H1 (cell line): ENCODE measurements around the gene OSBPL3. TPM values are rescaled to one million over a fixed set of nuclear protein-coding genes. Genes with fewer than 3 reads are reported as not detected.

Experiments used
- CTCF ChIA-PET: fragments of 300-600 bp; sonication (Branson Sonifier 250); formaldehyde crosslinking; loops from one replicate; lab custom pipeline; 2021; ENCODE audit not compliant: partially characterized antibody; lab: Charles Lee
- POLR2A ChIA-PET: fragments of 300-600 bp; sonication (Branson Sonifier 250); formaldehyde crosslinking; loops from one replicate; lab custom pipeline; 2021; ENCODE audit warnings: inconsistent platforms; ENCODE audit not compliant: partially characterized antibody; lab: Charles Lee
- DNase-seq, 2 experiments: peaks; one replicate each; pipeline versions ENCODE4 v3.0.0 to v3.0.0-alpha.2; 2010 to 2022; ENCODE audit warnings: low spot score in 2 of 2, low read depth in 1 of 2, mixed read lengths in 1 of 2
- FAIRE-seq: peaks from 2 replicates; lab custom pipeline; 2011; peaks lifted over from hg19 to GRCh38; lab: Jason Lieb, UNC
- H2AFZ ChIP-seq: 2 replicates; pipeline ENCODE4 v1.8.1; 2012; ENCODE audit warnings: low read length, inconsistent platforms
- H2AK5ac ChIP-seq: 2 replicates; pipeline ENCODE4 v1.6.1; 2013; ENCODE audit warnings: low read depth, low read length
- H2BK120ac ChIP-seq: replicated peaks from 2 replicates; pipeline ENCODE3; 2013; ENCODE audit warnings: low read depth, low read length, inconsistent platforms
- H2BK12ac ChIP-seq: 2 replicates; pipeline ENCODE4 v1.6.1; 2013; ENCODE audit warnings: low read depth, low read length
- H2BK15ac ChIP-seq: 2 replicates; pipeline ENCODE4 v1.6.1; 2013; ENCODE audit warnings: low read length
- H2BK20ac ChIP-seq: 2 replicates; pipeline ENCODE4 v1.6.1; 2013; ENCODE audit warnings: low read length
- H2BK5ac ChIP-seq: 2 replicates; pipeline ENCODE4 v1.6.1; 2013; ENCODE audit warnings: low read depth, low read length
- H3K14ac ChIP-seq: 2 replicates; pipeline ENCODE4 v1.6.1; 2013; ENCODE audit warnings: inconsistent platforms; ENCODE audit not compliant: insufficient read length
- H3K18ac ChIP-seq: 2 replicates; pipeline ENCODE4 v1.6.1; 2013; ENCODE audit warnings: low read length; ENCODE audit errors: extremely low read depth
- H3K23ac ChIP-seq: 2 replicates; pipeline ENCODE4 v1.6.1; 2013; ENCODE audit warnings: inconsistent platforms; ENCODE audit not compliant: insufficient read length
- H3K23me2 ChIP-seq: 2 replicates; pipeline ENCODE4 v1.6.1; 2013; ENCODE audit warnings: low read depth, low read length
- H3K27ac ChIP-seq: 2 replicates; pipeline ENCODE4 v1.6.1; 2011; ENCODE audit warnings: low read depth, low read length, inconsistent platforms
- H3K27me3 ChIP-seq, 4 experiments: replicated peaks in 1 of 4; 1 replicate in 1 of 4; 2 replicates in 3 of 4; pipeline versions ENCODE4 v1.6.1 to v1.8.1; 2011 to 2013; ENCODE audit warnings: low read length in 3 of 4, mild to moderate bottlenecking in 3 of 4, inconsistent platforms in 2 of 4, mixed read lengths in 2 of 4, moderate library complexity in 1 of 4; ENCODE audit not compliant: control insufficient read depth in 3 of 4, insufficient read depth in 3 of 4; ENCODE audit errors: extremely low read depth in 1 of 4
- H3K36me3 ChIP-seq, 4 experiments: 2 replicates each; pipeline versions ENCODE4 v1.6.1 to v1.8.1; 2011 to 2013; ENCODE audit warnings: mild to moderate bottlenecking in 4 of 4, low read length in 3 of 4, moderate library complexity in 2 of 4, control low read depth in 1 of 4, inconsistent platforms in 1 of 4; ENCODE audit not compliant: insufficient read depth in 4 of 4, control insufficient read depth in 2 of 4
- H3K4ac ChIP-seq: replicated peaks from 2 replicates; pipeline ENCODE3; 2013; ENCODE audit warnings: low read length, low read depth, mixed read lengths, inconsistent platforms; ENCODE audit not compliant: insufficient read length
- H3K4me1 ChIP-seq, 4 experiments: replicated peaks in 1 of 4; 1 replicate in 1 of 4; 2 replicates in 3 of 4; pipeline versions ENCODE4 v1.6.1 to v1.8.1; 2011 to 2013; ENCODE audit warnings: low read length in 3 of 4, inconsistent platforms in 2 of 4, mixed read lengths in 1 of 4; ENCODE audit not compliant: insufficient read depth in 4 of 4, control insufficient read depth in 3 of 4
- H3K4me2 ChIP-seq, 2 experiments: 2 replicates each; pipeline versions ENCODE4 v1.6.1 to v1.8.1; 2011 to 2013; ENCODE audit warnings: low read depth in 2 of 2, low read length in 2 of 2, control low read depth in 1 of 2, inconsistent platforms in 1 of 2, mild to moderate bottlenecking in 1 of 2; ENCODE audit not compliant: insufficient read depth in 1 of 2
- H3K4me3 ChIP-seq, 4 experiments: fragments of 200-600, 300-600 bp in 1 of 4; sonication (generic), shearing (Covaris generic), sonication (Bioruptor Twin) in 1 of 4; 2 replicates each; pipeline versions ENCODE4 v1.5.1 to v1.8.1; 2011 to 2016; ENCODE audit warnings: low read length in 4 of 4, low read depth in 3 of 4, control low read depth in 2 of 4, inconsistent platforms in 2 of 4, mild to moderate bottlenecking in 2 of 4, mixed read lengths in 1 of 4, moderate library complexity in 1 of 4; ENCODE audit not compliant: insufficient read depth in 2 of 4; ENCODE audit errors: extremely low read depth in 1 of 4
- H3K56ac ChIP-seq: replicated peaks from 2 replicates; pipeline ENCODE3; 2013; ENCODE audit warnings: low read depth, mild to moderate bottlenecking, mixed read lengths, low read length, inconsistent platforms; ENCODE audit not compliant: insufficient read length
- H3K79me1 ChIP-seq: 2 replicates; pipeline ENCODE4 v1.6.1; 2013; ENCODE audit warnings: low read depth, low read length, control low read depth
- H3K79me2 ChIP-seq, 2 experiments: 2 replicates each; pipeline versions ENCODE4 v1.6.1 to v1.8.1; 2012 to 2013; ENCODE audit warnings: low read length in 2 of 2, mild to moderate bottlenecking in 2 of 2, inconsistent platforms in 1 of 2; ENCODE audit not compliant: insufficient read depth in 2 of 2, control insufficient read depth in 1 of 2
- H3K9ac ChIP-seq, 4 experiments: replicated peaks in 1 of 4; 1 replicate in 1 of 4; 2 replicates in 3 of 4; pipeline versions ENCODE4 v1.6.1 to v1.8.1; 2011 to 2013; ENCODE audit warnings: low read depth in 3 of 4, low read length in 3 of 4, control low read depth in 2 of 4, mild to moderate bottlenecking in 2 of 4, moderate library complexity in 2 of 4, inconsistent platforms in 1 of 4; ENCODE audit errors: extremely low read depth in 1 of 4
- H3K9me3 ChIP-seq, 2 experiments: 2 replicates each; pipeline versions ENCODE4 v1.6.1 to v1.8.1; 2012 to 2013; ENCODE audit warnings: mild to moderate bottlenecking in 2 of 2, moderate library complexity in 2 of 2, control low read depth in 1 of 2, inconsistent platforms in 1 of 2, low read depth in 1 of 2, low read length in 1 of 2, mixed read lengths in 1 of 2; ENCODE audit not compliant: insufficient read depth in 2 of 2
- H4K20me1 ChIP-seq, 2 experiments: replicated peaks in 1 of 2; 2 replicates each; pipeline versions ENCODE3 to v1.8.1; 2011 to 2013; ENCODE audit warnings: inconsistent platforms in 2 of 2, low read length in 2 of 2, mild to moderate bottlenecking in 1 of 2; ENCODE audit not compliant: insufficient read depth in 2 of 2, control insufficient read depth in 1 of 2
- H4K5ac ChIP-seq: 2 replicates; pipeline ENCODE4 v1.6.1; 2013; ENCODE audit warnings: low read length, low read depth, mixed read lengths, inconsistent platforms; ENCODE audit not compliant: insufficient read length
- H4K8ac ChIP-seq: 2 replicates; pipeline ENCODE4 v1.8.0; 2013; ENCODE audit warnings: mild to moderate bottlenecking, moderate library complexity, low read length, inconsistent platforms; ENCODE audit not compliant: insufficient read depth; ENCODE audit errors: extremely low read depth
- H4K91ac ChIP-seq: replicated peaks from 2 replicates; pipeline ENCODE3; 2013; ENCODE audit warnings: low read length, mixed read lengths, inconsistent platforms; ENCODE audit not compliant: insufficient read length
- BACH1 ChIP-seq: IDR thresholded peaks from 2 replicates; pipeline ENCODE4 v1.6.1; 2012; ENCODE audit warnings: low read length, improper control_type of control experiment
- BRCA1 ChIP-seq: IDR thresholded peaks from 2 replicates; pipeline ENCODE4 v1.6.1; 2012; ENCODE audit warnings: low read depth, low read length, improper control_type of control experiment
- CBX5 ChIP-seq: fragments of 300-800, 300-1000 bp; sonication (generic); IDR thresholded peaks from 2 replicates; pipeline ENCODE4 v1.7.1; 2016; ENCODE audit warnings: antibody characterized with exemption, low read length, low read depth
- CREB1 ChIP-seq: IDR thresholded peaks from 2 replicates; pipeline ENCODE4 v1.6.1; 2012; ENCODE audit warnings: inconsistent platforms
- EZH2 ChIP-seq: fragments of 200-600 bp; sonication (generic); IDR thresholded peaks from 2 replicates; pipeline ENCODE4 v1.7.1; 2012; ENCODE audit warnings: low read depth, mild to moderate bottlenecking, moderate library complexity, low read length, inconsistent platforms; ENCODE audit not compliant: severe bottlenecking
- KDM1A ChIP-seq: fragments of 200-600, 300-600 bp; sonication (generic); IDR thresholded peaks from 2 replicates; pipeline ENCODE4 v1.7.1; 2016; ENCODE audit warnings: mild to moderate bottlenecking, low read length, borderline replicate concordance
- KDM4A ChIP-seq: IDR thresholded peaks from one replicate; pipeline ENCODE4 v1.7.1; 2012; ENCODE audit warnings: low read depth, mild to moderate bottlenecking, moderate library complexity, low read length, inconsistent platforms; ENCODE audit not compliant: severe bottlenecking
- MAFK ChIP-seq: IDR thresholded peaks from 2 replicates; pipeline ENCODE4 v1.6.1; 2012; ENCODE audit warnings: low read depth, mild to moderate bottlenecking, improper control_type of control experiment, low read length
- POLR2A ChIP-seq, 2 experiments: IDR thresholded peaks; 1 replicate in 1 of 2; 2 replicates in 1 of 2; pipeline ENCODE4 v1.6.1; 2011; ENCODE audit warnings: low read depth in 2 of 2, low read length in 2 of 2, mild to moderate bottlenecking in 2 of 2; ENCODE audit errors: control extremely low read depth in 1 of 2
- RAD21 ChIP-seq, 2 experiments: IDR thresholded peaks in 1 of 2; conservative IDR thresholded peaks in 1 of 2; 2 replicates each; pipeline ENCODE4 v1.6.1; 2011; ENCODE audit warnings: low read depth in 2 of 2, low read length in 2 of 2, improper control_type of control experiment in 1 of 2, inconsistent platforms in 1 of 2, mild to moderate bottlenecking in 1 of 2, moderate library complexity in 1 of 2
- SP4 ChIP-seq: IDR thresholded peaks from 2 replicates; pipeline ENCODE4 v1.6.1; 2012; ENCODE audit warnings: low read length, inconsistent platforms
- SUZ12 ChIP-seq: fragments of 200-600 bp; sonication (generic); IDR thresholded peaks from 2 replicates; pipeline ENCODE4 v1.6.1; 2012; ENCODE audit warnings: mild to moderate bottlenecking, inconsistent platforms, low read length, moderate library complexity, mixed read lengths
- TAF1 ChIP-seq: IDR thresholded peaks from 2 replicates; pipeline ENCODE4 v1.6.1; 2011; ENCODE audit warnings: mild to moderate bottlenecking, low read depth, low read length
- ZNF274 ChIP-seq: IDR thresholded peaks from 2 replicates; pipeline ENCODE4 v1.7.0; 2012; ENCODE audit warnings: low read length, borderline replicate concordance; ENCODE audit errors: extremely low read depth
- WGBS, 2 experiments: shearing (Covaris generic) in 1 of 2; methylation state at CpG; one replicate each; pipeline versions ENCODE4 v1.1.6 to v1.1.7; 2013 to 2015; ENCODE audit warnings: low lambda C conversion rate in 2 of 2, mixed read lengths in 2 of 2, inconsistent platforms in 1 of 2, low coverage in 1 of 2, missing lambda C conversion rate in 1 of 2; ENCODE audit not compliant: insufficient replicate concordance in 2 of 2, insufficient coverage in 1 of 2, insufficient read length in 1 of 2; ENCODE audit errors: extremely low coverage in 1 of 2, missing lambda C conversion rate in 1 of 2; 5-methylcytosine and 5-hydroxymethylcytosine counted together
- polyA plus RNA-seq, 7 experiments: library from polyadenylated mRNA; depleted of rRNA in 3 of 7; stranded (reverse) in 5 of 7; unstranded in 2 of 7; fragments of >200 nt in 5 of 7; fragments of 200-250 nt in 2 of 7; gene quantifications; 1 replicate in 5 of 7; 2 replicates in 1 of 7; 4 replicates in 1 of 7; pipeline versions ENCODE4 v1.2.1 to v1.2.3, GENCODE V29; 2011 to 2013; ENCODE audit warnings: missing spikeins in 2 of 7, mixed read lengths in 2 of 7
- total RNA-seq: library from RNA; stranded (reverse); fragmentation: NEBNext Ultra II Directional; extraction: Animal tissue kit (Norgen Biotek cat#: 25700); gene quantifications from 2 replicates; pipeline ENCODE4 v1.2.1, GENCODE V29; 2021
- TF ChIP-seq, protein P1 (sequence below): IDR thresholded peaks from 2 replicates; pipeline ENCODE4 v1.6.1; 2011; ENCODE audit warnings: low read depth, mild to moderate bottlenecking, low read length; ENCODE audit not compliant: insufficient read depth

The OSBPL3 gene
- total and polyA plus RNA-seq, 2 of the 8 experiments (the other 6 are each of a cell fraction or from before 2014, with no cell fraction given) = 2.8 to 13.9 TPM

DNA sequence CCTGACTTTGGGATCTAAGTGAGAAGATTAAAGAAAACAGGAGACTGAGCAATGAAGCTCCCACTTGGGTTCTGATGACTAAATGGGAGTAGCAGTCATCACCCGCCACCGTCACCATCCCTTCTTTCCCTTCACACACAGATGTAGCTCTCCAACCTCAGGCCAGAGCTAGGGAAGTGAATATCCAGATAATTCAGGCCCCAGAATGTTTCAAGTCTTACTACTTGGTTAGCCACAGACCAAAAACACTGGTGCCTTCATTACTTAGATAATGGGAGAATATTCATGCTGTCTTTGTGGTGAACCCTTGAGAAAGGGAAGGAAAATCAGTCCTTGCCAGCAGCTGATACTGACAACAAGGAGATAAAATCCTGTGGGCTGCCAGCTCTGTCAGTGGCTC lies 100.7 kb downstream of the OSBPL3 start:
- Histone ChIP-seq H4K91ac (no peak overlapping the region), H2AK5ac (no peak overlapping the region), H2BK120ac (no peak overlapping the region), H3K27ac (no peak overlapping the region), H2AFZ (no peak overlapping the region), H3K14ac (no peak overlapping the region), H3K9ac (no peak overlapping the region), H3K79me1 (no peaks in the 10 kb centered on the region), H3K4me1 (peaks cover 3 to 21% (median 11%) of the 10 kb centered on the region in 4 experiments; a peak in 5 of 7 replicates), H4K8ac (no peak overlapping the region), H3K56ac (no peak overlapping the region), H3K23me2 (no peaks in the 10 kb centered on the region), H2BK5ac (no peak overlapping the region), H4K20me1 (no peaks in the 10 kb centered on the region), H2BK20ac (no peak overlapping the region), H3K4me2 (peak overlapping the region in 1 of 2 experiments; percentile 51; a peak in 1 of 4 replicates), H3K4me3 (no peak overlapping the region), H3K36me3 (no peaks in the 10 kb centered on the region), H4K5ac (no peak overlapping the region), H3K27me3 (no peaks in the 10 kb centered on the region), H3K9me3 (no peaks in the 10 kb centered on the region), H3K79me2 (no peaks in the 10 kb centered on the region), H2BK15ac (no peak overlapping the region), H3K23ac (no peak overlapping the region), H3K18ac (no peak overlapping the region), H3K4ac (no peak overlapping the region), H2BK12ac (no peak overlapping the region; the same call in 1 of the 2 replicates)
- POLR2A ChIA-PET = no interaction called here
- 95% methylated on average over 2 of the region's 2 CpGs; no CpG with 5 or more reads in 1 of the 2 experiments for WGBS, 2 experiments
- DNase-seq (no peak), FAIRE-seq (no peak)
- CTCF ChIA-PET = interaction anchor here (0.6 to 3.9 kb wide), 10 partner anchors 13 to 163 kb away, joined by 3 to 29 read pairs (median 4); no protein-coding TSS in a partner anchor
- TF ChIP-seq CREB1 (no peak), POLR2A (IDR thresholded peaks at IDR 0.05; ENCODE audit: control extremely low read depth in 1 of 2, low read depth in 2 of 2, low read length in 2 of 2) (no peak), BACH1 (no peak), EZH2 (no peak), CBX5 (no peak), SUZ12 (no peak), SP4 (no peak), BRCA1 (no peak), ZNF274 (no peak), MAFK (no peak), KDM1A (no peak), RAD21 (IDR thresholded peaks at IDR 0.05 in 1 of 2, conservative IDR thresholded peaks at IDR 0.05 in 1 of 2; ENCODE audit: low read depth in 2 of 2, low read length in 2 of 2) (no peak), KDM4A (no peak), TAF1 (no peak)
- TF ChIP-seq, protein P1, sequence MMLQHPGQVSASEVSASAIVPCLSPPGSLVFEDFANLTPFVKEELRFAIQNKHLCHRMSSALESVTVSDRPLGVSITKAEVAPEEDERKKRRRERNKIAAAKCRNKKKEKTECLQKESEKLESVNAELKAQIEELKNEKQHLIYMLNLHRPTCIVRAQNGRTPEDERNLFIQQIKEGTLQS = no peak
